H1 (cell line): ENCODE results near the gene SULF2. TPM values are rescaled to one million over a fixed set of nuclear protein-coding genes. Genes with fewer than 3 reads are reported as not detected.

ENCODE experiments used
- ATF3 ChIP-seq: IDR thresholded peaks from 2 replicates; pipeline ENCODE4 v1.6.1; 2011; ENCODE audit warnings: low read depth, mild to moderate bottlenecking, low read length; ENCODE audit not compliant: insufficient read depth
- SIRT6 ChIP-seq: IDR thresholded peaks from one replicate; pipeline ENCODE4 v1.7.1; 2012; ENCODE audit warnings: low read length, inconsistent platforms
- TAF1 ChIP-seq: IDR thresholded peaks from 2 replicates; pipeline ENCODE4 v1.6.1; 2011; ENCODE audit warnings: mild to moderate bottlenecking, low read depth, low read length
- polyA plus RNA-seq, 7 experiments: library from polyadenylated mRNA; depleted of rRNA in 3 of 7; stranded (reverse) in 5 of 7; unstranded in 2 of 7; fragments of >200 nt in 5 of 7; fragments of 200-250 nt in 2 of 7; gene quantifications; 1 replicate in 5 of 7; 2 replicates in 1 of 7; 4 replicates in 1 of 7; pipeline versions ENCODE4 v1.2.1 to v1.2.3, GENCODE V29; 2011 to 2013; ENCODE audit warnings: missing spikeins in 2 of 7, mixed read lengths in 2 of 7
- total RNA-seq: library from RNA; stranded (reverse); fragmentation: NEBNext Ultra II Directional; extraction: Animal tissue kit (Norgen Biotek cat#: 25700); gene quantifications from 2 replicates; pipeline ENCODE4 v1.2.1, GENCODE V29; 2021

Gene SULF2
- total and polyA plus RNA-seq, 2 of the 8 experiments (the other 6 are each of a cell fraction or from before 2014, with no cell fraction given): 15.7 to 28.2 TPM

DNA sequence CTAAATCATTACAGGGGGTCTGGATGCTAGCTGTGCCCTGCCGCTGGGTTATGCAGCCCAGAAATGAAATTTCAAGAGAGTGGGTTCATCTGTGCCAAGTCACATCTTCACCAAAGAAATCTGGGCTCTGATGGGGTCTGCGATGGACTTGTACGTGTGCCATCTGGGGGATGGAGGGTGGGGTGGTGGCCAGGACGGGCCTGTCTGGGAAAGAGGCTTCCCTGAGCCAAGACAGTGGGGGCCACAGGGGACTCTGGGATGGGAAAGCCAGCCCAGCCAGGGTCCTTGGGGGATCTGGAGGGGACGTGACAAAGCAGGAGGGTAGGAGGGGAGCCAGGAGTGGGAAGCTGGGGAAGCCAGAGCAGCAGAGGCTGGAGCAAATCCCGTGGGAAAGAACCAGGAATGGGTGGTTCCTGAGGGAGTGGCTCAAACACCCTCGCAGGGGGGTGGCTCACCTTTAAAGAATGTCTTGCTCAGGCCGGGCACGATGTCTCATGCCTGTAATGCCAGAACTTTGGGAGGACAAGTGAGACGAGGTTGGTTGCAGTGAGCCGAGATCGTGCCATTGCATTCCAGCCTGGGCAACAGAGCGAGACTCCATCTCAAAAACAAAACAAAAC is 36.3 kb upstream of the SULF2 start (continued):
- TF ChIP-seq SIRT6: no peak
- no peak for TF ChIP-seq TAF1
- TF ChIP-seq ATF3: no peak
